HG03135 (cell line): ENCODE measurements around the gene MGAM2.

Experiments
- ATAC-seq: cut with Tn5 transposase; IDR thresholded peaks from one replicate; pipeline ENCODE4 v1.9.1; 2021; ENCODE audit warnings: mild to moderate bottlenecking, moderate library complexity; ENCODE audit not compliant: unreplicated experiment

MGAM2 gene

GRCh38 chr7:142114207-142114606, 2.7 kb downstream of the MGAM2 start:
- ATAC-seq, result no peak

GRCh38 chr7:142120524-142120923, 9.0 kb downstream of the MGAM2 start:
- no peak for ATAC-seq

GRCh38 chr7:142123184-142123583, 11.7 kb downstream of the MGAM2 start:
- no peak for ATAC-seq

- no peak for ATAC-seq
Measured at GRCh38 chr7:142125256-142125955, 13.9 kb downstream of the MGAM2 start.

- ATAC-seq, result no peak
Measured at GRCh38 chr7:142130267-142130666, 18.7 kb downstream of the MGAM2 start.

- no peak for ATAC-seq
Measured at GRCh38 chr7:142131439-142132185, 20.1 kb downstream of the MGAM2 start.

GRCh38 chr7:142133731-142134148, 22.2 kb downstream of the MGAM2 start:
- no peak for ATAC-seq

GRCh38 chr7:142134909-142135308, 23.4 kb downstream of the MGAM2 start:
- ATAC-seq, result no peak

GRCh38 chr7:142138996-142139395, 27.5 kb downstream of the MGAM2 start:
- no peak for ATAC-seq

GRCh38 chr7:142139597-142140400, 28.3 kb downstream of the MGAM2 start:
- no peak for ATAC-seq

GRCh38 chr7:142140401-142140959, 29.0 kb downstream of the MGAM2 start:
- no peak for ATAC-seq

- ATAC-seq, result no peak
Measured at GRCh38 chr7:142142702-142143101, 31.2 kb downstream of the MGAM2 start.

GRCh38 chr7:142146124-142146523, 34.6 kb downstream of the MGAM2 start:
- ATAC-seq, result no peak

- ATAC-seq, result no peak
Measured at GRCh38 chr7:142150356-142150755, 38.8 kb downstream of the MGAM2 start.

GRCh38 chr7:142150869-142151268, 39.4 kb downstream of the MGAM2 start:
- ATAC-seq, result no peak

- no peak for ATAC-seq
Measured at GRCh38 chr7:142152076-142152475, 40.6 kb downstream of the MGAM2 start.

- no peak for ATAC-seq
Measured at GRCh38 chr7:142153400-142153799, 41.9 kb downstream of the MGAM2 start.

- no peak for ATAC-seq
Measured at GRCh38 chr7:142158736-142159496, 47.4 kb downstream of the MGAM2 start.

GRCh38 chr7:142161921-142162320, 50.4 kb downstream of the MGAM2 start:
- no peak for ATAC-seq

- ATAC-seq, result no peak
Measured at GRCh38 chr7:142168746-142169145, 57.2 kb downstream of the MGAM2 start.

- ATAC-seq, result no peak
Measured at GRCh38 chr7:142172932-142173331, 61.4 kb downstream of the MGAM2 start.
